PC-3 (cell line): ENCODE measurements around the gene UBR4. TPM values are rescaled to one million over a fixed set of nuclear protein-coding genes. Genes with fewer than 3 reads are reported as not detected.

Experiments
- ATAC-seq: fragments of 200-7000 bp; cut with Tn5 transposase; 2 replicates; pipeline ENCODE4 v1.9.1; 2020; ENCODE audit warnings: mild to moderate bottlenecking, moderate library complexity
- BruUV-seq: library from RNA; stranded (reverse); fragments of 400-500 nt; replicated peaks from 2 replicates; lab custom pipeline; 2021; lab: Mats Ljungman, UMichigan
- CTCF ChIA-PET: fragments of 300-600 bp; sonication (Branson Sonifier 250); formaldehyde crosslinking; loops from one replicate; lab custom pipeline; 2022; ENCODE audit warnings: antibody characterized with exemption; lab: Charles Lee
- POLR2A ChIA-PET: fragments of 300-600 bp; sonication (Branson Sonifier 250); formaldehyde crosslinking; loops from one replicate; lab custom pipeline; 2022; ENCODE audit warnings: antibody characterized with exemption; ENCODE audit not compliant: unreplicated experiment; lab: Charles Lee
- DNase-seq: peaks from one replicate; pipeline ENCODE4 v3.0.0-alpha.2; 2015
- H2AFZ ChIP-seq: fragments of 300-600 bp; sonication (generic); 2 replicates; pipeline ENCODE4 v1.6.0; 2016; ENCODE audit warnings: antibody characterized with exemption, low read length
- H3F3A ChIP-seq: fragments of 300-600 bp; sonication (generic); one replicate; pipeline ENCODE4 v1.6.0; 2017; ENCODE audit warnings: antibody characterized with exemption, low read length, control low read depth, mild to moderate bottlenecking; ENCODE audit not compliant: unreplicated experiment
- H3K27ac ChIP-seq: fragments of 300-600 bp; sonication (generic); 2 replicates; pipeline ENCODE4 v1.5.1; 2016; ENCODE audit warnings: mild to moderate bottlenecking, low read length
- H3K27me3 ChIP-seq: fragments of 300-600 bp; sonication (generic); 2 replicates; pipeline ENCODE4 v1.6.1; 2016; ENCODE audit warnings: low read length, mixed read lengths
- H3K36me3 ChIP-seq: fragments of 300-600 bp; sonication (generic); 2 replicates; pipeline ENCODE4 v1.6.1; 2016; ENCODE audit warnings: low read depth, mixed run types, low read length, mixed read lengths
- H3K4me1 ChIP-seq: fragments of 300-600 bp; sonication (generic); 2 replicates; pipeline ENCODE4 v1.5.1; 2016; ENCODE audit warnings: low read length; ENCODE audit not compliant: insufficient read depth
- H3K4me2 ChIP-seq: fragments of 300-600 bp; sonication (generic); 2 replicates; pipeline ENCODE4 v1.6.0; 2016; ENCODE audit warnings: low read length
- H3K4me3 ChIP-seq: fragments of 300-600 bp; sonication (generic); 2 replicates; pipeline ENCODE4 v1.5.1; 2016; ENCODE audit warnings: mild to moderate bottlenecking, low read length, mixed read lengths
- H3K79me2 ChIP-seq: fragments of 300-600 bp; sonication (generic); 2 replicates; pipeline ENCODE4 v1.6.1; 2017; ENCODE audit warnings: low read length, mixed read lengths
- H3K9ac ChIP-seq: fragments of 300-600 bp; sonication (generic); 2 replicates; pipeline ENCODE4 v1.6.0; 2016; ENCODE audit warnings: mild to moderate bottlenecking, low read length
- H3K9me2 ChIP-seq: fragments of 300-600 bp; sonication (generic); replicated peaks from 2 replicates; pipeline ENCODE4 v1.6.1; 2016; ENCODE audit warnings: mixed run types, low read length, mixed read lengths
- H3K9me3 ChIP-seq: fragments of 300-600 bp; sonication (generic); 2 replicates; pipeline ENCODE4 v1.6.1; 2016; ENCODE audit warnings: low read length, mixed read lengths
- H4K20me1 ChIP-seq: fragments of 300-600 bp; sonication (generic); 2 replicates; pipeline ENCODE4 v1.6.1; 2016; ENCODE audit warnings: low read length, mixed read lengths
- EZH2 ChIP-seq: fragments of 300-600 bp; sonication (generic); IDR thresholded peaks from one replicate; pipeline ENCODE4 v1.6.1; 2017; ENCODE audit warnings: antibody characterized with exemption, mild to moderate bottlenecking, low read length; ENCODE audit not compliant: unreplicated experiment
- EZH2phosphoT487 ChIP-seq: fragments of 300-600 bp; sonication (generic); IDR thresholded peaks from 2 replicates; pipeline ENCODE4 v1.6.1; 2018; ENCODE audit warnings: mild to moderate bottlenecking, antibody characterized with exemption, low read length, borderline replicate concordance
- intact Hi-C: fragments of 100-400 bp; cut with micrococcal nuclease; formaldehyde crosslinking; loops from 2 replicates; pipeline ENCODE4 v1.9.0; 2023
- total RNA-seq: library from RNA; depleted of rRNA; stranded (reverse); fragments of >200 nt; gene quantifications from 2 replicates; pipeline ENCODE4 v1.2.3, GENCODE V29; 2014
- TF ChIP-seq, protein P1 (sequence below): fragments of 300-600 bp; sonication (generic); conservative IDR thresholded peaks from 2 replicates; pipeline ENCODE4 v1.5.1; 2017; ENCODE audit warnings: antibody characterized with exemption, low read depth, mild to moderate bottlenecking, low read length

The UBR4 gene
- total RNA-seq, 1 experiment from 2014 or later: 141 TPM

DNA sequence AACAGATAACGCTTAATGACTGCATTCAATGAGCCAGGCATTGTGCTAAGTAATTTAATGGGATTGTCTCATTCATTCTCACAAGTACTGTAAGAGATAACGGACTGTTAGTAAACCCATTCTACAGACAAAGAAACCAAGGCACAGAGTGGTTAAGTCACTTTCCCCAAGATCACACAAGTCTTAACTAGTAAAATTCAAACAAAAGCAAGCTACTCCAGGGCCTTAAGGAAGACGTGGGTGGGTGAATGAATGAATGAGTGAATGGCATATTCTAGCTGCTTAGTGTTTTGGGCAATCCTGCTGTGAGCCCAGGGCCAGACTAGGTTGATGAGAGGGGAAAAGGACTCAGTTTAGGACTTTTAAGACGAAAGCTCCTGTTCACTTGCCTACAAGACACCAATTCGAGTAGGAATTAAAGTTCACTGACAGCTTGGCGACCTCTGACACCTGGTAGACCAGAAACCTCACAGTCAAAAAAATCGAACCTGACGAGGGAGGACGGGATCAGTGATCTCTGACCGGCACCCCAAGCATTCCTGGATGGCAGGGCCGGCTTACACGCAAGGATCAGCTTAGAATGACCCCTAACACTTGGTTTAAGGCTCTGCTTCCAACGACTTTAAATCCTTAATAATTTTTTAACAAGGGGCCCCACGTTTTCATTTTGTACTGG is 40.7 kb upstream of the UBR4 start:
- peak overlapping the region; percentile 97 for H3K9ac ChIP-seq
- ChIA-PET CTCF (no interaction called here), POLR2A (no interaction called here)
- peaks cover 99% of the 10 kb centered on the region for H3K79me2 ChIP-seq
- intact Hi-C loops: no loop called here
- H3K27me3 ChIP-seq: no peaks in the 10 kb centered on the region
- no peaks in the 10 kb centered on the region for H3F3A ChIP-seq
- H2AFZ ChIP-seq: peak overlapping the region; percentile 73
- H3K36me3 ChIP-seq: peaks cover 21% of the 10 kb centered on the region
- peak overlapping the region; percentile 84 for H3K4me2 ChIP-seq
- BruUV-seq: TSS peak; percentile 81
- peak overlapping the region; percentile 85 for H3K27ac ChIP-seq
- H3K9me3 ChIP-seq: no peaks in the 10 kb centered on the region
- peaks cover 29% of the 10 kb centered on the region for H4K20me1 ChIP-seq
- DNase-seq: no peak
- TF ChIP-seq, protein P1, sequence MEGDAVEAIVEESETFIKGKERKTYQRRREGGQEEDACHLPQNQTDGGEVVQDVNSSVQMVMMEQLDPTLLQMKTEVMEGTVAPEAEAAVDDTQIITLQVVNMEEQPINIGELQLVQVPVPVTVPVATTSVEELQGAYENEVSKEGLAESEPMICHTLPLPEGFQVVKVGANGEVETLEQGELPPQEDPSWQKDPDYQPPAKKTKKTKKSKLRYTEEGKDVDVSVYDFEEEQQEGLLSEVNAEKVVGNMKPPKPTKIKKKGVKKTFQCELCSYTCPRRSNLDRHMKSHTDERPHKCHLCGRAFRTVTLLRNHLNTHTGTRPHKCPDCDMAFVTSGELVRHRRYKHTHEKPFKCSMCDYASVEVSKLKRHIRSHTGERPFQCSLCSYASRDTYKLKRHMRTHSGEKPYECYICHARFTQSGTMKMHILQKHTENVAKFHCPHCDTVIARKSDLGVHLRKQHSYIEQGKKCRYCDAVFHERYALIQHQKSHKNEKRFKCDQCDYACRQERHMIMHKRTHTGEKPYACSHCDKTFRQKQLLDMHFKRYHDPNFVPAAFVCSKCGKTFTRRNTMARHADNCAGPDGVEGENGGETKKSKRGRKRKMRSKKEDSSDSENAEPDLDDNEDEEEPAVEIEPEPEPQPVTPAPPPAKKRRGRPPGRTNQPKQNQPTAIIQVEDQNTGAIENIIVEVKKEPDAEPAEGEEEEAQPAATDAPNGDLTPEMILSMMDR: no peak
- TF ChIP-seq EZH2phosphoT487 (no peak), EZH2 (no peak)
- no peaks in the 10 kb centered on the region for H3K9me2 ChIP-seq
- no peak for ATAC-seq
- peak overlapping the region; percentile 96 for H3K4me3 ChIP-seq
- H3K4me1 ChIP-seq: peaks cover 22% of the 10 kb centered on the region

DNA sequence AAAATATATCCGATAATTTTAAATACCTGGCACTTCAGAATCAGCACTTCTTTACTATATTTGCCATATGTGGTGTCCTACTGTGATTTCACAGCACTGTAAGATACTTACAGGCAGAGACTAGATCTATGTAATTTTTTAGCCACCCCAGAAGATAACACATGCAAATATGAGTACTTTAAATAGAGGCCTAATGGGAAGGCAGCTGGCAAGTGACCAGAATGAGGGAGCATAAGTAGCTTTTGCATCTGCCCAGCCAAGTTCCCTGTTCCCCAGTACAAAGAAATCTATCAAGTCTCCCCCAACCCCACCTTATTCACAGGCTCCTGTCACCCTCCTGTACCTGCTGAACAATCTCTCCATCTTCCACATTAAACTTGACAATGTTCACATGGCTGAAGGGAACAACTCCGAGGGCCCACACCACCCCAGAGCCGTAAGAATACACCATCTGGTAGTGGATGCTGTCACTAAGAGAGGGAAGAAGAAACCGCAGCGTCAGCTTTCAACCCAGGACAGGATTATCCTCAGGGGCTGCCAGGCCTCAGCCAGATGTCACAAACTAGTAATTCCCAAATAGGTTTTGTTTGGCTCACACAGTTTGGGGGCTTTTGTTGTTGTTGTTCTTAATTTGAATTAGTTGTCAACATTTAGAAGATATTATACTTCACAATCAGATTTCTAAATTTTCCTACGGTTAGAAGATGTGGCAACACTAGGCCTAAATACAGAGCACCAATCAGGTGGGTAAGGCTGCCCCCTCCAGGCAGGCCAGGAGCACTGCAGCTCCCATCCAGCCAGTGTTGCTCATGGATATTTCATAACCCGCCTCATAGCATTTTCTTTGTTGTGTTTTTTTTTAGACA is 30.8 kb upstream of the UBR4 start:
- Histone ChIP-seq H2AFZ (no peak overlapping the region), H3K4me2 (no peak overlapping the region), H3F3A (no peaks in the 10 kb centered on the region), H3K9me3 (no peaks in the 10 kb centered on the region), H3K4me1 (no peaks in the 10 kb centered on the region), H3K36me3 (peaks cover 61% of the 10 kb centered on the region), H3K27me3 (no peaks in the 10 kb centered on the region), H3K4me3 (no peak overlapping the region), H3K79me2 (peaks cover 3% of the 10 kb centered on the region; the same call in 1 of the 2 replicates), H3K9ac (no peak overlapping the region), H3K27ac (no peak overlapping the region), H3K9me2 (no peaks in the 10 kb centered on the region), H4K20me1 (no peaks in the 10 kb centered on the region)
- peak; percentile 90 for ATAC-seq
- POLR2A ChIA-PET: interaction anchor here (0.6 kb wide), 1 partner anchor 137 kb away, joined by 3 read pairs; no protein-coding TSS in a partner anchor
- CTCF ChIA-PET: interaction anchor here (1.0 to 1.3 kb wide), 2 partner anchors 61 to 127 kb away, joined by 3 to 7 read pairs; no protein-coding TSS in a partner anchor
- TF ChIP-seq, protein P1: peak; percentile 87
- TF ChIP-seq EZH2: no peak
- TF ChIP-seq EZH2phosphoT487: no peak
- intact Hi-C loops: loop anchor here (1.0 to 10.0 kb wide), 2 partner anchors 62 to 336 kb away; partner anchors contain the start of gene ALDH4A1
- DNase-seq: peak; percentile 71
- BruUV-seq: no TSS peak
